ENCODE results near the gene BRCA1.

BRCA1 gene

DNA sequence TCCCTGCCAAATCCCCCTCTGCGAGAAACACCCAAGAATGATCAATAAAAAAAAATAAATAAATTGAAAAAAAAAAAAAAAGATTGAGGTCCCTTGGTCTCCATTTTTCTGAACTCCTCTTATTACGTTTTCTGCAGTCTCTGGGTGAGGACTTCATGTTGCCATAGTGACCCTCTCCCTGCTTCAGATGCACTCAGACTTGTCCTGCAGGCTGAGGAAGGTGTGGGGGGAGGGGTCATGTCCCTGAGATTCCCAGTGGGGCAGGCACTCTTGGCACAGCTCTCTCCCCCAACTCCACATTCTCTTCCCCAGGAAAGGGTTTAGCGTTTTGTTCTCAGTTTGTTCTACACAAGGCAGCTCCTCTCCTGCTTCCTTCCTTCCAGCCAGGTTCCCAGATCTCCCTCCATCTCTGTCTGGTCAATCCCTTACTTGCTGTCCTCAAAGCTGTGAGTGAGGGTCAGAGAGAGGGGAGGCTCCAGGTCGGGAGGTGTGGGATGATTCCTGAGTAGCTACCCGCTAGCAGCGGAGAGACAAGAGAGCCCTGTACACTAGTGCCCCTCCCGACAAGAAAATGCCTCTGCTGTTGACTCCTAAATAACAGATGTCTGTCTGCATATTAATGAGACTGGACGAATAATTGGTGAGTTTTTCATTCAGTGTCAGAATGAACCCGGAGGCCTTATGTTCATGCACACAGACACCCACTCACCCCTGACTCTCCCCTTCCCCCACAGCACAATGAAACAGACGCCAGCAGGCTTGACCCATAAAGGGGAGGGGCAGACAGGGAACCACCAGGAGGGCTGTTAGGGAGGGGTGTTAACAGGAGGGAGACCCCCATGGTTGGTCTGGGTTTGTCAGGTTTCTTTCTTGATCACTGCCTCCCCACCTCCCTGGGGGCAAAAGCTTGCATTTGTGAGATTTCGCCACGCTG lies 90.9 kb downstream of the BRCA1 start:
- H3K4me3 ChIP-seq (ENCODE audit: low read depth, low read length) = no peak overlapping the region
- TF ChIP-seq, protein P1, sequence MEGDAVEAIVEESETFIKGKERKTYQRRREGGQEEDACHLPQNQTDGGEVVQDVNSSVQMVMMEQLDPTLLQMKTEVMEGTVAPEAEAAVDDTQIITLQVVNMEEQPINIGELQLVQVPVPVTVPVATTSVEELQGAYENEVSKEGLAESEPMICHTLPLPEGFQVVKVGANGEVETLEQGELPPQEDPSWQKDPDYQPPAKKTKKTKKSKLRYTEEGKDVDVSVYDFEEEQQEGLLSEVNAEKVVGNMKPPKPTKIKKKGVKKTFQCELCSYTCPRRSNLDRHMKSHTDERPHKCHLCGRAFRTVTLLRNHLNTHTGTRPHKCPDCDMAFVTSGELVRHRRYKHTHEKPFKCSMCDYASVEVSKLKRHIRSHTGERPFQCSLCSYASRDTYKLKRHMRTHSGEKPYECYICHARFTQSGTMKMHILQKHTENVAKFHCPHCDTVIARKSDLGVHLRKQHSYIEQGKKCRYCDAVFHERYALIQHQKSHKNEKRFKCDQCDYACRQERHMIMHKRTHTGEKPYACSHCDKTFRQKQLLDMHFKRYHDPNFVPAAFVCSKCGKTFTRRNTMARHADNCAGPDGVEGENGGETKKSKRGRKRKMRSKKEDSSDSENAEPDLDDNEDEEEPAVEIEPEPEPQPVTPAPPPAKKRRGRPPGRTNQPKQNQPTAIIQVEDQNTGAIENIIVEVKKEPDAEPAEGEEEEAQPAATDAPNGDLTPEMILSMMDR (IDR thresholded peaks at IDR 0.05; ENCODE audit: low read depth, low read length, missing control alignments) = no peak
- no peak for DNase-seq (ENCODE audit: low read depth)

DNA sequence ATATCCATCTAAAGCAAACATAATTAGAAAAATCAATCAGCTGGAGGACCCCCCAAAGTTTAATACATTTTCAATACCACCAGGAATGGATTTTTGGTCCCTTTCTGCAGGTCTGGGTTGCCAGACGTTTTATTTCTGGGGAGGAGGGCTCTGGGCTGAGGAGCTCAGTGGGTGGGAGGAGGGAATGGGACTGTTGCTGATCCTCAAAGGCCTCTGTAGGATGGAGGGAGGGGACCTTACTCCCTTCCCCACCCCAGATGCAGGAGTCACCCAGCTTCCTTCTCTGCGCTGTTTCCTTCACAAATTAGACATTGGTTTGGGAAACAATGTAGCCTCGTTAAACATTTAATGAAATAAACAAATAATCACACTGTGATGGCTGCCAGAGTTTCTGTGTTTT lies 93.5 kb downstream of the BRCA1 start:
- H3K4me3 ChIP-seq (ENCODE audit: low read depth, low read length) = no peak overlapping the region
- DNase-seq (ENCODE audit: low read depth) = no peak
- TF ChIP-seq, protein P1 (IDR thresholded peaks at IDR 0.05; ENCODE audit: low read depth, low read length, missing control alignments) = no peak

DNA sequence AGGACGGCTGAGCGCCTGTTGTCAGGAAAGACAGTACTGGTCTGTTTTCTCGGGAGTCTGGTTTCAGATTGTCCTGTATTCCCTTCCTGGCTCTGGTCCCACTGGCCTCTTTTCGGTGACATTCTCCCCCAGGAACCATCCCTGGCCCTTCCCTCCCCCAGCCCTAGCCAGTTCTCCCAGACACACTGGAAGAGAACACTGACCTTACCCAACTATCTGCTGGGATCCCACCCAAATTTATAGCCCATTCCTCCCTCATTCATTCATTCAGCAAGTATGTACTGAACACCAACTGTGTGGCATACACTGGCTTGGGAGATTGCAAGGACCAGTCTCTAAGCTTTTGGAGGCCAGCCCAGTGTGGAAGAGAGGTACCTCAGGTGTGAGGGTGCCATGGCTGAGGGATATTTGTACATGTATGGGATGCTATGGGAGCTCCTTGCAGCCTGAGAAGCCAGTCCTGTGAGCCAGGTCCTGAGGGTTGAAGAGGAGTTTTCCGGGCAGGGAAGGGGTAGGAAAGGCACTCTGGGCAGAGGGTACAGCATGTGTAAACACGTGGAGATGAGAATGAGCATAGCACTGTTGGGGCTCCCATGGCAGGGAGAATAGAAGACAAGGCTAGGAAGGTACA lies 94.9 kb downstream of the BRCA1 start:
- no peak for DNase-seq (ENCODE audit: low read depth)
- no peak overlapping the region for H3K4me3 ChIP-seq (ENCODE audit: low read depth, low read length)
- TF ChIP-seq, protein P1 (IDR thresholded peaks at IDR 0.05; ENCODE audit: low read depth, low read length, missing control alignments) = no peak

DNA sequence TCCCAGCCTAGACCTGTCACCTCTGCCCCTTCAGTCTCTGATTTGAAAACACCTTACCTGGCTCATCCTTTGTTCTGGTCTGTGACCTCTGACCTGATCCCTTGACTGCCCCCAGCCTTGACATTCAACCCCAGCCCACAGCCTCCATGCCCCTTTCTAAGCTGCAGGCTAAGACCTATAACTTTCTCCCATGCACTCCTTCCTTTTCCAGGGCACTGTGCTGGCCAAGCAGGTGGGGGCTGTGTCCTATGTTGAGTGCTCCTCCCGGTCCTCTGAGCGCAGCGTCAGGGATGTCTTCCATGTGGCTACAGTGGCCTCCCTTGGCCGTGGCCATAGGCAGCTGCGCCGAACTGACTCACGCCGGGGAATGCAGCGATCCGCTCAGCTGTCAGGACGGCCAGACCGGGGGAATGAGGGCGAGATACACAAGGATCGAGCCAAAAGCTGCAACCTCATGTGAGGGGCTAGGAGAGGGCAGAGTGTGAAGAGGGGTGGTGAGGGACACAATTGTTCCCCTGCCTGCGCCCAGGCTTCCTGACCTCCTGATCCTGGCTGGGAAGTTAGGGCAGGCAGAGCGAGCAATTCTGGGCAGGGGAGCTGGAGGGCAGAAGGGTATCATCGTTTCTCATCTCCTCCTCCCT lies 96.8 kb downstream of the BRCA1 start:
- TF ChIP-seq, protein P1 (IDR thresholded peaks at IDR 0.05; ENCODE audit: low read depth, low read length, missing control alignments) = no peak
- DNase-seq (ENCODE audit: low read depth) = no peak

DNA sequence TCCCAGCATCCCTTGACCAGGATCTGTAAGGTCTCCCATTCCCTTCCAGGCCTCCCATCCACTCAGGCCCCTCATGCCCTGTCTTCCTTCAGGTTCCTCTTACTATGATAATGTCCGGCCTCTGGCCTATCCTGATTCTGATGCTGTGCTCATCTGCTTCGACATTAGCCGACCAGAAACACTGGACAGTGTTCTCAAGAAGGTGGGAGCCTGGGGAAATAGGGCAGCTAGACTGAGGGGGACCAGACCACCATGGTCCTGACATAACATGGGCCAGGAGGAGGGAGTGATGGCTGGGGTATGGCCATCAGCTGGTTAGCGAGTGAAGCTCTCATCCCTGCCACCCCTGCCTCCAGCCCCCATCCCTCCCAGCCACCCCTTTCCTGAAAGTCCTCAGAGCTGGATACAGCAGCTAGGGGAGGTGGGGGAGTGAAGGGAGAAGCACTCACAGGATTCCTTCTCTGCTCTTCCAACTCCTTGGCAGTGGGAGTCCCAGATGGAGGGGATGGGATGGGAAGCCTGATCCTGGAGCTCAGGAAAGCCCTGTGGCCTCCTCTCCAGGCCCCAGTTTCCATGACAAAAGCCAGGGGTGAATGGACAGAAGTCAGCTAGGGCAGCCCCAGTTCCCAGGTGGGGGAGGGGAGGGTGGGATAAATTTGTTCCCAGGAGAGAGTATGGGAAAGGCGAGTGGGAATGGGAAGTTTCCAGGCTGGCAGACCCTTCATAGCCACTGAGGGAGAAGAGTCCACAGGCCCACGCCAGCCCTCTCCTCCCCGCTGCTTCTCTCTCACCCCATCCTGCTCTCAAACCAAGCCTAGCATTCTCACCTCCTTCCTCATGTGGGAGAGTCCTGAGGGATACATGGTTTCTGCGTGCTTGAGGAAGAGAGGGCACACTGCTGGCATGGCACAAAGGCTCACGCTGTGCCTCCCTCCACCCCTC lies 97.8 kb downstream of the BRCA1 start:
- TF ChIP-seq, protein P1 (IDR thresholded peaks at IDR 0.05; ENCODE audit: low read depth, low read length, missing control alignments) = no peak
- DNase-seq (ENCODE audit: low read depth) = no peak
- no peak overlapping the region for H3K4me3 ChIP-seq (ENCODE audit: low read depth, low read length)

More for the DNA sequence above, 96.8 kb downstream of the BRCA1 start:
- H3K4me3 ChIP-seq (ENCODE audit: low read depth, low read length) = no peak overlapping the region

DNA sequence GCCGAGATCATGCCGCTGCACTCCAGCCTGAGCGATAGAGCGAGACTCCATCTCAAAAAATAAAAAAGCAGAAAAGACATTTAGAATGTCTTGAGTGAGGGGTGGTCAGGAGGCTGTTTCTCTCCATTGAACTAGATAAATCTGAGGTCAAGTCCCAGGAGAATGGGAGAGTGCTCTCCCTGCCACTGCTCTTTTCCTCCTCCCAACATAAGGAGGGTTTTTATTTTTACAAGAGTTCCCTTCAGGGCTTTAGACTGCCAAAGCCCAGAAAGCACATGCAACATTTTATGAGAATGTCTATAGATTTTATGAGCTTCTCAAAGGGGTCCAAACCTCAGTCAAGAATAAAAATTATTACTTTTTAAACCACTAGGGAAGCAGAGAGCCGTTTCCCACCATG lies 98.6 kb downstream of the BRCA1 start:
- DNase-seq (ENCODE audit: low read depth) = no peak
- H3K4me3 ChIP-seq (ENCODE audit: low read depth, low read length) = no peak overlapping the region
- TF ChIP-seq, protein P1 (IDR thresholded peaks at IDR 0.05; ENCODE audit: low read depth, low read length, missing control alignments) = no peak

Measured in GM12864 (cell line).